KMS-11 (cell line): Measurements from ENCODE around the gene CENPX.

Experiments
- H2AFZ ChIP-seq: fragments of 200-600 bp; sonication (generic); 2 replicates; pipeline ENCODE4 v1.6.1; 2016; ENCODE audit warnings: antibody characterized with exemption, mixed run types, low read depth
- H3K27ac ChIP-seq: fragments of 200-600 bp; sonication (generic); 2 replicates; pipeline ENCODE4 v1.6.1; 2016; ENCODE audit warnings: mild to moderate bottlenecking, mixed run types
- H3K27me3 ChIP-seq: fragments of 200-600 bp; sonication (generic); 2 replicates; pipeline ENCODE4 v1.6.1; 2017; ENCODE audit warnings: mild to moderate bottlenecking, low read depth, mixed run types, moderate library complexity; ENCODE audit not compliant: insufficient read depth
- H3K36me3 ChIP-seq: fragments of 200-600 bp; sonication (generic); 2 replicates; pipeline ENCODE4 v1.6.1; 2017; ENCODE audit warnings: mild to moderate bottlenecking, mixed run types; ENCODE audit not compliant: insufficient read depth
- H3K4me1 ChIP-seq: fragments of 200-600 bp; sonication (generic); 2 replicates; pipeline ENCODE4 v1.6.1; 2016; ENCODE audit warnings: mild to moderate bottlenecking, low read depth, mixed run types; ENCODE audit not compliant: poor library complexity, severe bottlenecking
- H3K4me2 ChIP-seq: fragments of 200-600 bp; sonication (generic); 2 replicates; pipeline ENCODE4 v1.7.0; 2016; ENCODE audit warnings: mild to moderate bottlenecking, mixed run types
- H3K4me3 ChIP-seq: fragments of 200-600 bp; sonication (generic); IDR thresholded peaks from 2 replicates; pipeline ENCODE4 v1.6.1; 2017; ENCODE audit warnings: low read depth, low read length, mixed read lengths; ENCODE audit not compliant: insufficient read depth
- H3K79me2 ChIP-seq: fragments of 200-600 bp; sonication (generic); 2 replicates; pipeline ENCODE4 v1.6.1; 2016; ENCODE audit warnings: low read depth, mixed run types; ENCODE audit not compliant: insufficient read depth
- H3K9ac ChIP-seq: fragments of 200-600 bp; sonication (generic); 2 replicates; pipeline ENCODE4 v1.6.1; 2016; ENCODE audit warnings: mild to moderate bottlenecking, mixed run types
- H4K20me1 ChIP-seq: fragments of 200-600 bp; sonication (generic); 2 replicates; pipeline ENCODE4 v1.6.1; 2016; ENCODE audit warnings: mild to moderate bottlenecking, mixed run types; ENCODE audit not compliant: insufficient read depth
- TF ChIP-seq, protein P1 (sequence below): fragments of 200-600 bp; sonication (generic); conservative IDR thresholded peaks from 2 replicates; pipeline ENCODE4 v1.6.1; 2017; ENCODE audit warnings: low read depth, mild to moderate bottlenecking, antibody characterized with exemption, low read length, moderate library complexity, mixed read lengths

Gene CENPX

DNA sequence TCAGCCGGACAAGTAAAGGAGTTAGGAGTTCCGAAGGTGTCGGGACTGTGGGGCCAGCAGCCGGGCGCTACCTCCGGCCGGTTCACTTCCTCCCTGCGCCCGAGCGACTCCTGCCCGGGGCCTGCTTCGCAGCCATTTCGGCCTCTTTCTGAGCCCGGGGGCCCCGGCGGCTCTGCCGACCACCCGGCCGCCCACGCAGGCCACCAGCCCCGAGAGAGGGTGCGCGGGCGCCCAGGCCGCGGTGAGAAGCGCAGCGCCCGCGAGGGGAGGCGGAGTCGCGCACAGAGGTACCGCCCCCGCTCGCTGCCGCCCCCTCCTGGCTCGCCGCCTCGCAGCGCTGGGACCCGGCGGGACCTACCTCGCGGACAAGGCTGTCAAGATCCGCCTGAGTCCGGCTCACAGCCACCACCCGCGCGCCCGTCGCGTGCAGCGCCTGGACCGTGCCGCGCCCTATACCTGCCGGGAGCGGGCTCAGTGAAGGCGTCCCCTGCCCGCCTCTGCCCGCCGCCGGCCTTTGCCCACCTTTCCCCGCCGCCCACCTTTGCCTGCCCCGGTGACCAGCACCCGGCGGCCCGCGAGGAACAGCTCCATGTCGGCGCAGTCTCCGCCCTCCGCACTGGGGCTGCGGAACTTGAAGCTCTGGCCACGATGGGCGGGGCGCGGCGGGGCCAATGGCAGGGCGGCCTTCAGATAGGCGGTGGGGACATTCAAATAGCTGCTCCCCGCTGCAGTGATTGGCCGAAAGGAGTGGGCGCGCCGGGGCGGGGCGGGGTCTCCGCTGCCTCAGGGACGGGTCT is 14.6 kb upstream of the CENPX start, which contains the start of gene DCXR:
Gene DCXR (minus strand): TSS at position 606 of the 797 bp plus-strand sequence. CDS start 15 bp downstream, at position 591.
- Histone ChIP-seq H3K4me2 (peak within 1 kb of the TSS; percentile 88), H2AFZ (peak within 1 kb of the TSS; percentile 88), H3K4me3 (peak within 1 kb of the TSS; percentile 50), H3K27me3 (no peaks in the 10 kb centered on the region), H4K20me1 (no peaks in the 10 kb centered on the region), H3K36me3 (no peaks in the 10 kb centered on the region), H3K9ac (peak within 1 kb of the TSS; percentile 67), H3K27ac (peak within 1 kb of the TSS; percentile 68), H3K79me2 (no peaks in the 10 kb centered on the region; the same call in 1 of the 2 replicates), H3K4me1 (peaks cover 14% of the 10 kb centered on the region)
- TF ChIP-seq, protein P1, sequence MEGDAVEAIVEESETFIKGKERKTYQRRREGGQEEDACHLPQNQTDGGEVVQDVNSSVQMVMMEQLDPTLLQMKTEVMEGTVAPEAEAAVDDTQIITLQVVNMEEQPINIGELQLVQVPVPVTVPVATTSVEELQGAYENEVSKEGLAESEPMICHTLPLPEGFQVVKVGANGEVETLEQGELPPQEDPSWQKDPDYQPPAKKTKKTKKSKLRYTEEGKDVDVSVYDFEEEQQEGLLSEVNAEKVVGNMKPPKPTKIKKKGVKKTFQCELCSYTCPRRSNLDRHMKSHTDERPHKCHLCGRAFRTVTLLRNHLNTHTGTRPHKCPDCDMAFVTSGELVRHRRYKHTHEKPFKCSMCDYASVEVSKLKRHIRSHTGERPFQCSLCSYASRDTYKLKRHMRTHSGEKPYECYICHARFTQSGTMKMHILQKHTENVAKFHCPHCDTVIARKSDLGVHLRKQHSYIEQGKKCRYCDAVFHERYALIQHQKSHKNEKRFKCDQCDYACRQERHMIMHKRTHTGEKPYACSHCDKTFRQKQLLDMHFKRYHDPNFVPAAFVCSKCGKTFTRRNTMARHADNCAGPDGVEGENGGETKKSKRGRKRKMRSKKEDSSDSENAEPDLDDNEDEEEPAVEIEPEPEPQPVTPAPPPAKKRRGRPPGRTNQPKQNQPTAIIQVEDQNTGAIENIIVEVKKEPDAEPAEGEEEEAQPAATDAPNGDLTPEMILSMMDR: peak; percentile 71

DNA sequence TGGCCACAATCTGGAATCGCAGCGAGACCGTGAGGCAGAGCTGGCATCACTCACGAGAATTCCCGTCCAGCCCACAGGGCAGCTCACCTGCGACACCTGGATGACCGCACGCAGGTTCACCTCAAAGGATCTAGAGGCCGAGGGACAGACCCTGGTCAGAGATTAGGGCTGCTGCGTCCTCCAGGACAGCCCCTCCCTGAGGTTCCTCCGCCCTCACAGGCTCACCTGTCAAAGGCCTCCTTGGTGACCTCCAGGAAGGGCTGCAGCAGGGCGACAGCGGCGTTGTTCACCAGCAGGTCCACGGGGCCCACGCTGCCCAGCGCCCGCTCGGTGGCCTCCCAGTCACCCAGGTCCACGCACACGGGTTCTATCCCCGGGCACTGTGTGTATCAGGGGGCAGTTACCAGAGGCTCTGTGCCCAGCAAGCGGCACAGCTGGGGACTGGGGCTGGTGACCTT is 14.0 kb upstream of the CENPX start:
- Histone ChIP-seq H4K20me1 (no peaks in the 10 kb centered on the region), H3K27me3 (no peaks in the 10 kb centered on the region), H3K79me2 (no peaks in the 10 kb centered on the region; the same call in 1 of the 2 replicates), H3K4me3 (peak overlapping the region; percentile 50), H3K36me3 (no peaks in the 10 kb centered on the region), H3K9ac (peak overlapping the region; percentile 67; the same call in 1 of the 2 replicates), H3K4me1 (peaks cover 14% of the 10 kb centered on the region), H2AFZ (peak overlapping the region; percentile 88; the same call in 1 of the 2 replicates), H3K4me2 (peak overlapping the region; percentile 88), H3K27ac (peak overlapping the region; percentile 68; the same call in 1 of the 2 replicates)
- TF ChIP-seq, protein P1: no peak

DNA sequence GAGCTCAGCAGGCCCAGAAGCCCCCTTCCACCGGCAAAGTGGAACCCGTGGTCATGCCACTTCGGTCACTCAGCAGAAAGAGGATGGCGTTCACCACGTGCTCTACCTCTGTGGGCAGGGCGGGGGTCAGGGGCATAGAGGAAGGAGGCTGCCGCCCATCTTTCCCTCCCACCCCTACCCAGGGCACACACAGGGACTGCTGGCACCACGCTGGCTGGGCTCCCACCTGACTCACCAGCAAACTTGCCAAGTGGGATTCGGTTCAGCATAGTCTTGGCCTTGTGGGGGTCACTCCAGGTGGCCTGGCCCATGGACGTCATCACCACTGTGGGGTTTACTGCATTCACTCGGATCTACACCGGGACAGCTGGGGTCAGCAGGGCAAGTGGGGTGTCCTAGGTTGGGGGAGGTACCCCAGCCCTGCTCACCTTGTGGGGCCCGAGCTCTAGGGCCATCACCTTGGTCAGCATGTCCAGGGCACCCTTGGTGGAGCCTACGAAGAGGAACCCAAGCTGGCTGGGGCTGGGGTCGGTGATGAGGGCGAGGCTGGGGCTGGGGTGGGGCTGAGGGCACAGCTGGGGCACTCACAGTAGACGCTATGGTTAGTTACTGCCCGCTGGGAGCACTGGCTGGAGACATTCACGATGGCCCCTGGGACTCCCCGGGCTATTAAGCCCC is 13.4 kb upstream of the CENPX start:
- Histone ChIP-seq H3K79me2 (no peaks in the 10 kb centered on the region; the same call in 1 of the 2 replicates), H3K9ac (no peak overlapping the region), H3K4me3 (no peak overlapping the region), H3K36me3 (no peaks in the 10 kb centered on the region), H3K27ac (no peak overlapping the region), H3K4me2 (peak overlapping the region; percentile 88), H4K20me1 (no peaks in the 10 kb centered on the region), H3K4me1 (peaks cover 14% of the 10 kb centered on the region), H2AFZ (no peak overlapping the region), H3K27me3 (no peaks in the 10 kb centered on the region)
- TF ChIP-seq, protein P1: no peak

DNA sequence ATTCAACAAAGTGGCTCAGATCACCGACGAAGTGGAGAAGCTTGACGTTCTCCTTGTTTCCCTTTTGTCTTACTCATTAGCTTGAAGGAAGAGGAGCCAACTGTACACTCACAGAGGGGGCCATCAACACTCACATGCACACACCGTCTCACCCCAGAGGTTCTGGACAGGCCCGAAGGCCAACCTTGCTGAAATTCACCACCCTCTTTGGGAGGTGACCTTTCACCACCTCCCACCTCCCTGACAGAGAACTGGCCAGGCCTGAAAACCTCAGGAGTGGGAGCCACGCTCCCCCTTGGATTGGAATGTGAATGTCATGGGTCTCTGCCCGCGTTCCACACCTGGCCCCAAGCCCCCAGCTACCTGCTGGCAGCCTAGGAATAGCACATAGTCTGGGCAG is 12.8 kb upstream of the CENPX start:
- Histone ChIP-seq H3K27ac (no peak overlapping the region), H3K4me1 (peaks cover 14% of the 10 kb centered on the region), H3K79me2 (no peaks in the 10 kb centered on the region; the same call in 1 of the 2 replicates), H3K4me2 (no peak overlapping the region), H2AFZ (no peak overlapping the region), H3K4me3 (no peak overlapping the region), H3K27me3 (no peaks in the 10 kb centered on the region), H4K20me1 (no peaks in the 10 kb centered on the region), H3K36me3 (no peaks in the 10 kb centered on the region), H3K9ac (no peak overlapping the region)
- TF ChIP-seq, protein P1: no peak
